ENCODE measurements around the gene CASTOR1. TPM values are rescaled to one million over a fixed set of nuclear protein-coding genes. Genes with fewer than 3 reads are reported as not detected.

The CASTOR1 gene
- total RNA-seq, 1 experiment from 2014 or later: 2.0 TPM

DNA sequence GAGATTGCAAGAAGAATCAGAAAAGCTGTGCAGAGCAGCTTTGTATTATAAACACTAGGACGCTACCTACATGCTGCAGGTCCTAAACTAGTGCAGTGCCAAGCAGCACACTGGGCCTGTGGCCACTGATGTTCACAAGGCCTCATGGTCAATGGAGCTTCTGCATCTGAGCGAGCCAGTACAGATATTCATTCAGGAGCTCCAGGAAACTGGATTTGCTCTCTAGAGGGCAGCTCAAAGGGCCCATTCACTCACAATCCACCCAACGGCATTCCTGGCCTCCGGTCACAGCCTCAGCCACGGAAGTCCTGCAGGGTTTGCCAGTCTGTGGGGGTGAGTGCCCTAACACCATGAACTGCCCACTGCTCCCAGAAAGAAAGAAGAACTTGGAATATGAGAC, 43.2 kb upstream of the CASTOR1 start:
- H3K9me3 ChIP-seq (ENCODE audit: low read depth, low read length, poor library complexity, severe bottlenecking): no peaks in the 10 kb centered on the region
- peaks cover 2% of the 10 kb centered on the region for H3K4me1 ChIP-seq (ENCODE audit: insufficient read depth, low read length, poor library complexity, severe bottlenecking)
- DNase-seq (ENCODE audit: low spot score): no peak
- POLR2A ChIA-PET (ENCODE audit: low non-redundant PET): no interaction called here
- BruUV-seq (replicated peaks): no TSS peak
- no peaks in the 10 kb centered on the region for H3K27me3 ChIP-seq (replicated peaks; ENCODE audit: insufficient read depth, low read depth, low read length, poor library complexity)
- H3K36me3 ChIP-seq (ENCODE audit: insufficient read depth, low read length, poor library complexity, severe bottlenecking): peaks cover 59% of the 10 kb centered on the region
- H3K27ac ChIP-seq (ENCODE audit: low read depth, low read length, poor library complexity, severe bottlenecking): no peak overlapping the region
- CTCF ChIA-PET: no interaction called here
- TF ChIP-seq, protein P1, sequence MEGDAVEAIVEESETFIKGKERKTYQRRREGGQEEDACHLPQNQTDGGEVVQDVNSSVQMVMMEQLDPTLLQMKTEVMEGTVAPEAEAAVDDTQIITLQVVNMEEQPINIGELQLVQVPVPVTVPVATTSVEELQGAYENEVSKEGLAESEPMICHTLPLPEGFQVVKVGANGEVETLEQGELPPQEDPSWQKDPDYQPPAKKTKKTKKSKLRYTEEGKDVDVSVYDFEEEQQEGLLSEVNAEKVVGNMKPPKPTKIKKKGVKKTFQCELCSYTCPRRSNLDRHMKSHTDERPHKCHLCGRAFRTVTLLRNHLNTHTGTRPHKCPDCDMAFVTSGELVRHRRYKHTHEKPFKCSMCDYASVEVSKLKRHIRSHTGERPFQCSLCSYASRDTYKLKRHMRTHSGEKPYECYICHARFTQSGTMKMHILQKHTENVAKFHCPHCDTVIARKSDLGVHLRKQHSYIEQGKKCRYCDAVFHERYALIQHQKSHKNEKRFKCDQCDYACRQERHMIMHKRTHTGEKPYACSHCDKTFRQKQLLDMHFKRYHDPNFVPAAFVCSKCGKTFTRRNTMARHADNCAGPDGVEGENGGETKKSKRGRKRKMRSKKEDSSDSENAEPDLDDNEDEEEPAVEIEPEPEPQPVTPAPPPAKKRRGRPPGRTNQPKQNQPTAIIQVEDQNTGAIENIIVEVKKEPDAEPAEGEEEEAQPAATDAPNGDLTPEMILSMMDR (conservative IDR thresholded peaks at IDR 0.05; ENCODE audit: low read depth, low read length): no peak
- no peak for TF ChIP-seq EZH2 (IDR thresholded peaks at IDR 0.05; ENCODE audit: borderline replicate concordance, low read depth, low read length, poor library complexity, severe bottlenecking)
- intact Hi-C loops (cut with micrococcal nuclease; ENCODE audit: unreplicated experiment): no loop called here
- no peak overlapping the region for H3K4me3 ChIP-seq (ENCODE audit: low read depth, low read length, poor library complexity, severe bottlenecking)

- Histone ChIP-seq H3K36me3 (ENCODE audit: insufficient read depth, low read length, poor library complexity, severe bottlenecking) (peaks cover 20% of the 10 kb centered on the region), H3K9me3 (ENCODE audit: low read depth, low read length, poor library complexity, severe bottlenecking) (no peaks in the 10 kb centered on the region), H3K4me1 (ENCODE audit: insufficient read depth, low read length, poor library complexity, severe bottlenecking) (peaks cover 23% of the 10 kb centered on the region), H3K27me3 (replicated peaks; ENCODE audit: insufficient read depth, low read depth, low read length, poor library complexity) (no peaks in the 10 kb centered on the region), H3K4me3 (ENCODE audit: low read depth, low read length, poor library complexity, severe bottlenecking) (no peak overlapping the region), H3K27ac (ENCODE audit: low read depth, low read length, poor library complexity, severe bottlenecking) (no peak overlapping the region)
- no peak for DNase-seq (ENCODE audit: low spot score)
- intact Hi-C loops (cut with micrococcal nuclease; ENCODE audit: unreplicated experiment): no loop called here
- CTCF ChIA-PET: no interaction called here
- BruUV-seq (replicated peaks): no TSS peak
- TF ChIP-seq EZH2 (IDR thresholded peaks at IDR 0.05; ENCODE audit: borderline replicate concordance, low read depth, low read length, poor library complexity, severe bottlenecking): no peak
- TF ChIP-seq, protein P1 (conservative IDR thresholded peaks at IDR 0.05; ENCODE audit: low read depth, low read length): no peak
- POLR2A ChIA-PET (ENCODE audit: low non-redundant PET): no interaction called here
Observed at GRCh38 chr22:30328466-30329049, 39.3 kb upstream of the CASTOR1 start.

- TF ChIP-seq, protein P1 (conservative IDR thresholded peaks at IDR 0.05; ENCODE audit: low read depth, low read length): no peak
- Histone ChIP-seq H3K27me3 (replicated peaks; ENCODE audit: insufficient read depth, low read depth, low read length, poor library complexity) (no peaks in the 10 kb centered on the region), H3K4me1 (ENCODE audit: insufficient read depth, low read length, poor library complexity, severe bottlenecking) (peaks cover 23% of the 10 kb centered on the region), H3K4me3 (ENCODE audit: low read depth, low read length, poor library complexity, severe bottlenecking) (no peak overlapping the region), H3K9me3 (ENCODE audit: low read depth, low read length, poor library complexity, severe bottlenecking) (no peaks in the 10 kb centered on the region), H3K27ac (ENCODE audit: low read depth, low read length, poor library complexity, severe bottlenecking) (no peak overlapping the region), H3K36me3 (ENCODE audit: insufficient read depth, low read length, poor library complexity, severe bottlenecking) (peaks cover 13% of the 10 kb centered on the region)
- BruUV-seq (replicated peaks): no TSS peak
- intact Hi-C loops (cut with micrococcal nuclease; ENCODE audit: unreplicated experiment): no loop called here
- ChIA-PET POLR2A (ENCODE audit: low non-redundant PET) (no interaction called here), CTCF (no interaction called here)
- DNase-seq (ENCODE audit: low spot score): no peak
Observed at GRCh38 chr22:30327864-30328345, 38.6 kb upstream of the CASTOR1 start.
